Measurements from ENCODE around the gene HEXD.

HEXD gene

DNA sequence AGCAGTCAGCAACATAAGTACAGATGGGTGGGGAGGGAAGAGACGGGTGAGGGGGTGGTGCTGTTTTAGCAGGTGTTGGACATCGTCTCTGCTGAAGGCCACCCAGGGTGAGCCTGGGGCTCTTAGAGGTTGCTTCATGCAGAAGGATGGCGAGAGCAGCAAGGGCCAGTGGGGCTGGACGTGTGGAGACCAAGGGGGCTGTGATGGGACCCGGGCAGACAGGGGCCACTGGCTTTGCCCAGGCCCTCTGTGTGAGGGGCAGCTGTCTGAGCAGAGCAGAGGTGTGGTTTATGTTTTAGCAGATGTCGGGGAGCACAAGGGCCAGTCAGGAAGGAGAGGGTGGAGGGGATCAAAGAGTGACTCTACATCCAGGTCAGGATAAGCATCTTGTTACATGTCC, 45.2 kb downstream of the HEXD start:
- TF ChIP-seq, protein P1, sequence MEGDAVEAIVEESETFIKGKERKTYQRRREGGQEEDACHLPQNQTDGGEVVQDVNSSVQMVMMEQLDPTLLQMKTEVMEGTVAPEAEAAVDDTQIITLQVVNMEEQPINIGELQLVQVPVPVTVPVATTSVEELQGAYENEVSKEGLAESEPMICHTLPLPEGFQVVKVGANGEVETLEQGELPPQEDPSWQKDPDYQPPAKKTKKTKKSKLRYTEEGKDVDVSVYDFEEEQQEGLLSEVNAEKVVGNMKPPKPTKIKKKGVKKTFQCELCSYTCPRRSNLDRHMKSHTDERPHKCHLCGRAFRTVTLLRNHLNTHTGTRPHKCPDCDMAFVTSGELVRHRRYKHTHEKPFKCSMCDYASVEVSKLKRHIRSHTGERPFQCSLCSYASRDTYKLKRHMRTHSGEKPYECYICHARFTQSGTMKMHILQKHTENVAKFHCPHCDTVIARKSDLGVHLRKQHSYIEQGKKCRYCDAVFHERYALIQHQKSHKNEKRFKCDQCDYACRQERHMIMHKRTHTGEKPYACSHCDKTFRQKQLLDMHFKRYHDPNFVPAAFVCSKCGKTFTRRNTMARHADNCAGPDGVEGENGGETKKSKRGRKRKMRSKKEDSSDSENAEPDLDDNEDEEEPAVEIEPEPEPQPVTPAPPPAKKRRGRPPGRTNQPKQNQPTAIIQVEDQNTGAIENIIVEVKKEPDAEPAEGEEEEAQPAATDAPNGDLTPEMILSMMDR (IDR thresholded peaks at IDR 0.05; ENCODE audit: insufficient read depth, low read length, missing control alignments): no peak
- no peak for DNase-seq (ENCODE audit: low read depth, low spot score)
- POLR2A ChIA-PET: interaction anchor here (0.6 kb wide), 1 partner anchor 272 kb away, joined by 3 read pairs; the partner anchor contains the start of gene FN3K
- CTCF ChIA-PET: no interaction called here
- H3K4me3 ChIP-seq (ENCODE audit: low read depth, low read length): no peak overlapping the region

- TF ChIP-seq, protein P1 (IDR thresholded peaks at IDR 0.05; ENCODE audit: insufficient read depth, low read length, missing control alignments): no peak
- H3K4me3 ChIP-seq (ENCODE audit: low read depth, low read length): no peak overlapping the region
- POLR2A ChIA-PET: no interaction called here
- DNase-seq (ENCODE audit: low read depth, low spot score): no peak
- CTCF ChIA-PET: no interaction called here
These were observed 45.9 kb downstream of the HEXD start for GRCh38 chr17:82463925-82464566.

GRCh38 chr17:82464567-82464929, 46.4 kb downstream of the HEXD start:
- ChIA-PET CTCF (no interaction called here), POLR2A (no interaction called here)
- TF ChIP-seq, protein P1 (IDR thresholded peaks at IDR 0.05; ENCODE audit: insufficient read depth, low read length, missing control alignments): no peak
- H3K4me3 ChIP-seq (ENCODE audit: low read depth, low read length): no peak overlapping the region
- no peak for DNase-seq (ENCODE audit: low read depth, low spot score)

DNA sequence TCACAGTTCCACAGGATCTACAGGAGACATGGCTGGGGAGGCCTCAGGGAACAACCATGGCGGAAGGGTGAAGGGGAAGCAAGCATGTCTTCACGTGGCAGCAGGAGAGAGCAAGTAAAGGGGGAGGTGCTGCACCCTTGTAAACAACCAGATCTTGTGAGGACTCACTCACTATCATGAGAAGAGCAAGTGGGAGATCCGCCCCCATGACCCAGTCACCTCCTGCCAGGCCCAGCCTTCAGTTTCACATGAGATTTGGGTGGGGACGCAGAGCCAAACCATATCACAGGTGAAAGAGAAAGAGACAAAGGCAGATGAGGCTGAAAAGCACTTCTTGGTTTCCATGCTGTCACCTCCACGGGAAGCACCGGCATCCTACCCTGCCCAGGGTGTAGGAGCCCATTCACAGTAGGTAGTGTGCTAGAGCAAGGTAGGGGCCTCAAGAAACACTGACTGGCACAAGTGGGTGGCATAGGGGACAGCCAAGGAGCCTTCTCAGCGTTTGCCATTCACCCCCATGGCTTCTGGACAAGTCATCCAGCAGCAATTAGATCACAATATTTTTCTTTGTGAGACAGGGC, 47.0 kb downstream of the HEXD start:
- TF ChIP-seq, protein P1 (IDR thresholded peaks at IDR 0.05; ENCODE audit: insufficient read depth, low read length, missing control alignments): no peak
- CTCF ChIA-PET: no interaction called here
- POLR2A ChIA-PET: no interaction called here
- no peak overlapping the region for H3K4me3 ChIP-seq (ENCODE audit: low read depth, low read length)
- DNase-seq (ENCODE audit: low read depth, low spot score): no peak

DNA sequence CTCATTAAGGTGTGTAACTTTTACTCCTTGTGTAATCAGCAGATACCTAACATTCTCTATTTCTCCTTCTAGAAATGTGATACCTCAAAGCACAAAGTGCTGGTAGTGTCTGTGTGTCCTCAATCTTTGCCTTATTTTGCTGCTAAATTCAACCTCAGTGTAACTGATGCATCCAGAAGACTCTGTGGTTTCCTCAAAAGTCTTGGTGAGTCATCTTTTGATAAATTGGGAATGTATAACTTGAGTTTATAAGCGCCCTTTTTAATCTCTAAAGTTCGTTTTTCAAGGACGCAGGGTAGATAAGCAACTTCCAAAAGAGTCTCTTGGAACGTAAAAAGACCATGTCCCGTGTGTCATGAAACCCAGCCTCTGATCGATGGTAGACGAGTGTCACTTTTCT, 50.5 kb downstream of the HEXD start:
- DNase-seq (ENCODE audit: low read depth, low spot score): no peak
- H3K4me3 ChIP-seq (ENCODE audit: low read depth, low read length): no peak overlapping the region
- CTCF ChIA-PET: no interaction called here
- TF ChIP-seq, protein P1 (IDR thresholded peaks at IDR 0.05; ENCODE audit: insufficient read depth, low read length, missing control alignments): no peak
- POLR2A ChIA-PET: no interaction called here

- H3K4me3 ChIP-seq (ENCODE audit: low read depth, low read length): no peak overlapping the region
- POLR2A ChIA-PET: no interaction called here
- DNase-seq (ENCODE audit: low read depth, low spot score): no peak
- CTCF ChIA-PET: no interaction called here
- TF ChIP-seq, protein P1 (IDR thresholded peaks at IDR 0.05; ENCODE audit: insufficient read depth, low read length, missing control alignments): no peak
These were observed 51.9 kb downstream of the HEXD start for GRCh38 chr17:82470065-82470464.

All from AG04449 (cell line).